Fibroblast of pulmonary artery (primary cell): ENCODE data around the gene SMAD9.
A peak's percentile ranks its signal among the peaks of the same experiment; 100 is the strongest.

Source experiments
- DNase-seq: peaks from one replicate; pipeline ENCODE4 v3.0.0-alpha.2; 2010; ENCODE audit warnings: low read depth
- H3K4me3 ChIP-seq: replicated peaks from 2 replicates; pipeline ENCODE4 v1.5.1; 2011; ENCODE audit warnings: low read depth, mild to moderate bottlenecking, control low read depth, low read length, moderate library complexity
- TF ChIP-seq, protein P1 (sequence below): IDR thresholded peaks from 2 replicates; pipeline ENCODE4 v1.5.1; 2011; ENCODE audit warnings: mild to moderate bottlenecking, control low read depth, low read length, inconsistent platforms; ENCODE audit errors: missing control alignments

The SMAD9 gene

DNA sequence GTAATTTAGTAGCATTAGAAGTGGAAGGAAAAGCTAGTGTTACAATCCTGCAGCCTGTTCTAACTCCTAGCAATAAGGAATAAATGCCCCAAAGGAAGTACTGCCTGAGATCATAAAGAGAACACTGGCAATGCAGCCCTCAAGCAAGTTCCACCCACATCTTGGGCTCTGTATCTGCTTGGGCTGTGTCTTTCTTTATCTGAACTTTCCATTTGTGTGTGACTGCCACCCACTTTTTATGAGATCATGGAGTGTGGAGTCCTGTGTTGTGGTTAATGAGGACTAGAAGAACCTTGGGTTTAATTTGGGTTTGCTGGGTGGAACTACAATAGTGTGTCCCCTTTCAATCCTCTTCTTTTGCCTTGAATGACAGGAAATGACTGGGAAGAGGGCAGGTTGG, 62.8 kb downstream of the SMAD9 start:
- no peak overlapping the region for H3K4me3 ChIP-seq
- TF ChIP-seq, protein P1, sequence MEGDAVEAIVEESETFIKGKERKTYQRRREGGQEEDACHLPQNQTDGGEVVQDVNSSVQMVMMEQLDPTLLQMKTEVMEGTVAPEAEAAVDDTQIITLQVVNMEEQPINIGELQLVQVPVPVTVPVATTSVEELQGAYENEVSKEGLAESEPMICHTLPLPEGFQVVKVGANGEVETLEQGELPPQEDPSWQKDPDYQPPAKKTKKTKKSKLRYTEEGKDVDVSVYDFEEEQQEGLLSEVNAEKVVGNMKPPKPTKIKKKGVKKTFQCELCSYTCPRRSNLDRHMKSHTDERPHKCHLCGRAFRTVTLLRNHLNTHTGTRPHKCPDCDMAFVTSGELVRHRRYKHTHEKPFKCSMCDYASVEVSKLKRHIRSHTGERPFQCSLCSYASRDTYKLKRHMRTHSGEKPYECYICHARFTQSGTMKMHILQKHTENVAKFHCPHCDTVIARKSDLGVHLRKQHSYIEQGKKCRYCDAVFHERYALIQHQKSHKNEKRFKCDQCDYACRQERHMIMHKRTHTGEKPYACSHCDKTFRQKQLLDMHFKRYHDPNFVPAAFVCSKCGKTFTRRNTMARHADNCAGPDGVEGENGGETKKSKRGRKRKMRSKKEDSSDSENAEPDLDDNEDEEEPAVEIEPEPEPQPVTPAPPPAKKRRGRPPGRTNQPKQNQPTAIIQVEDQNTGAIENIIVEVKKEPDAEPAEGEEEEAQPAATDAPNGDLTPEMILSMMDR = no peak
- no peak for DNase-seq

DNA sequence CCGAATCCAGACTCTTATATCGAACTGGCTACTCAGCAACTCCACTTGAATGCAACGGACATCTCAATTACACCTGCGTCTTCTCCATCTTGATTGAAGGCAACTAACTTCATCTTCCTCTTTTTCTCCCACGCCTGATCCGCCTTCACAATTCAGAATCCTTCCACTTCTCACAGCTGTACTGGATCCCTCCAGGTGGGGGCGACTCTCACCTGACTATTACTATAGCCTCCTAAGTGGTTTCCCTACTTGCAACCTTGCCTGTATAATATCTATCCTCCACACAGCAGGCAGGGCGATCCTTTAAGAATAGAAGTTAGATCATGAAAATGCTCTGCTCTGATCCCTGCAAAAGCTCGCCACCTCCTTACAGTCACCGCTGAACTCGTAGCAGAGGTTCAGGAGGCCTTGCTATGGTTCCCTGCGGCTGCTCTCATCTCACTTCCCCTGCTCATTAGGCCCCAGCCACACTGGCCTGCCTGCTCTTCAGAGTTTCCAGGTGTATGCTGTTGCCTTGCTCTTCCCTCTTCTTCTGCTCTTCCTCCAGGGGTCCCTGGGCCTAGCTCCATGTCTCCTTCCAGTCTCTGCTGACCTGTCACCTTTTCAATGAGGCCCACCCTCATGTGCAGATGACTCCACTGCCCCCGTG, 69.1 kb downstream of the SMAD9 start:
- peak; percentile 13 for DNase-seq
- TF ChIP-seq, protein P1 = peak; percentile 25
- H3K4me3 ChIP-seq = no peak overlapping the region

DNA sequence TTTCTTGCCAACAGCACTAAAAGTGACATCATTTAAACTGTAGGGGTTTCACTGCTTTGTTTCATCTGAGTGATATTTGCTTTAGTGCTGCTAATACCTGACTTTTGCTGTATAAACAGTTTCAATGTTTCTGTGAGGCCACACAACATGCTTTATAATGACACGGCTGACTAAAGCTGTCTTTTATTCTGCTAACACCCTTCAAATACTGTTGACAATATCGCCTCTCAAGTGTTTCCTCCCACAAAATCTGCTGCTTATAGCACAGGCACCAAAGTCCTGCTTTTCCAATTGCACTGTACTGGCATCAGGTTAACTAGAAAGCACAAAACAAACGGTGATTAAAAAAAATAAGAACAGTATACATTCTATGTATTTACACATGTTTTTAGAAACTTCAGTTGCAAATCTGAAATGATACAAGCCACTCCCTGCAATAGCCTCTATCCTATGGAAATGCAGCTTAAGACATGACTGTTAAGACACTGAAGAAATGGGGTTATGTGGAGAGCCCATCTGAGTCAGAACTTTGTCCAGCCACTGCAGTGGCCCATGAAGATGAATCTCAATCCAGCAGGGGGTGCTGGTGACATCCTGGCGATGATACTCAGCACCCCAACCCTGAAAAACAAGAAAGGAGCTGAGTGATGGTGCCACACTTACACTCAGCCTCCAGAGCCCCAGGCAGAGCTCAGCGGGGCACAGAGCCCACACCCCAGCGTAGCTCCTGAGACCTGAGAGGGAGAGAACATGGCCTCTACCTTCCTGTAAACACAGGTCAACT, 71.6 kb downstream of the SMAD9 start:
- H3K4me3 ChIP-seq = no peak overlapping the region
- TF ChIP-seq, protein P1 = peak; percentile 20
- peak; percentile 14 for DNase-seq

DNA sequence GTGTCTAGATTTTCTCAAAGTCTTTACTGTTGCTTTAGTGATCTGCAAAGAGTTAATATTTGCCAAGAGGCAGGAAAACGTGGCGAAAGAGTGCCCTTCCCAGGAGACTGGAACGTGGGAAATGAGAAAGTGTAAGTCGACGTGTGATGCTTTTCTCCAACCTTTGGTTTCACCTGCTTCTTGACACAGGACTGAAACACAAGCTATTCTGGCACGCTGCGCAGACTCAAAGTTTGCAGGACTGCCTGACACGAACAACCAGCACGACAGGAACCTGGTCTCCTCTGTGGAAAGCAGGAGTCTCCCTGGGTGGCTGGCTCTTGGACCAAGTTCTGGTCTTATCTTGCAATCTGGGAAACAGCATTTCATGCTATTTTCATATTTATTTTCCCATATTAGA, 72.4 kb downstream of the SMAD9 start:
- DNase-seq = no peak
- TF ChIP-seq, protein P1 = no peak
- no peak overlapping the region for H3K4me3 ChIP-seq

DNA sequence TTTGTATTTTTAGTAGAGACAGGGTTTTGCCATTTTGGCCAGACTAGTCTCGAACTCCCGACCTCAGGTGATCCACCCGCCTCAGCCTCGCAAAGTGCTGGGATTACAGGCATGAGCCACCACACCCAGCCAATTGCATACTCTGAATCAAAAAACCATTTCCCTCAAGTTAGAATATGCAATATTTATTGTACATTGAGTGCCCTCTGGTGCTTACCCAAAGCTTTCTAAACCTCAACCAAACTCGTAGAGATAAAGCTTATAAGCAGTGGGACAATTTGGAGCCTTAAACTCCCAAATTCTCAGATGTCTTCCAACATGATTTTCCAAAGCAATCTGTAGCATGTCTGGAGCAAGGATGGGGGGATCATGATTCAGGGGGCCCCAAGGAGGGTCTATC, 78.6 kb downstream of the SMAD9 start:
- TF ChIP-seq, protein P1 = no peak
- no peak for DNase-seq
- no peak overlapping the region for H3K4me3 ChIP-seq

DNA sequence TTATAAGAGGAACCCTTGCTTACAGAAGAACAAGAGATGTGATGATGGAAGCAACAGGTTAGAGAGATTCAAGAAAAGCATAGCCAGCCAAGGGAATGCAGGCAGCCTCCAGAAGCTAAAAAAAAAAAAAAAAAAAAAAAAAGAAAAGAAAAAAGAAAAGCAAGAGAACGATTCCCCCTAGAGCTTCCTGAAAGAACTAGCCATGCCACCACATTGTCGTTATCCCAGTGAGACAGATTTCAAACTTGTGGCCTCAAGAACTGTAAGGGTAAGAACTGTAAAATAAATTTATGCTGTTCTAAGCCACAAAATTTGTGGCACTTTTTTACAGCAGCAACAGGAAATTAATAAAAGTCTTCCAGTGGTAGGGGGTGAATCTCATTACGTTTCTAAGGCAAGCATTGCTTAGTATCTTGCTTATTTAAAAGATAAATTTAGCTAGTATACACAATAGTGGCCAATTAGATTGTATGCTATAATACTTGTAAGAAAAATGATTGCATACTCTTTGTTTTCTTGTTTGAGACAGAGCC, 79.3 kb downstream of the SMAD9 start:
- DNase-seq = no peak
- no peak overlapping the region for H3K4me3 ChIP-seq
- TF ChIP-seq, protein P1 = no peak
